HEK293T (cell line): Measurements from ENCODE around the gene TRAPPC12.

Source experiments
- BHLHE40 ChIP-seq: fragments of 450-650 bp; IDR thresholded peaks from 2 replicates; pipeline ENCODE4 v1.6.1; 2016; ENCODE audit warnings: mild to moderate bottlenecking, moderate library complexity, borderline replicate concordance
- ELF4 ChIP-seq: fragments of 450-650 bp; IDR thresholded peaks from 2 replicates; pipeline ENCODE4 v1.6.1; 2017; ENCODE audit warnings: antibody characterized with exemption
- FOXA1 ChIP-seq: fragments of 450-650 bp; IDR thresholded peaks from 2 replicates; pipeline ENCODE4 v1.6.1; 2016; ENCODE audit warnings: mild to moderate bottlenecking
- FOXK2 ChIP-seq: fragments of 450-650 bp; IDR thresholded peaks from 2 replicates; pipeline ENCODE4 v1.6.1; 2016; ENCODE audit warnings: mild to moderate bottlenecking
- FOXM1 ChIP-seq: fragments of 450-650 bp; IDR thresholded peaks from 2 replicates; pipeline ENCODE4 v1.6.1; 2017; ENCODE audit warnings: mild to moderate bottlenecking, borderline replicate concordance
- HDGF ChIP-seq: fragments of 450-650 bp; IDR thresholded peaks from 2 replicates; pipeline ENCODE4 v1.6.1; 2017; ENCODE audit warnings: antibody characterized with exemption, borderline replicate concordance
- L3MBTL2 ChIP-seq: fragments of 450-650 bp; conservative IDR thresholded peaks from 2 replicates; pipeline ENCODE4 v1.6.1; 2016; ENCODE audit warnings: mild to moderate bottlenecking
- LEF1 ChIP-seq: fragments of 450-650 bp; IDR thresholded peaks from 2 replicates; pipeline ENCODE4 v1.6.1; 2017; ENCODE audit warnings: mild to moderate bottlenecking, borderline replicate concordance
- NFRKB ChIP-seq: fragments of 450-650 bp; IDR thresholded peaks from 2 replicates; pipeline ENCODE4 v1.6.1; 2016; ENCODE audit warnings: mild to moderate bottlenecking, moderate library complexity
- SP1 ChIP-seq: fragments of 450-650 bp; IDR thresholded peaks from 2 replicates; pipeline ENCODE4 v1.6.1; 2017
- SUZ12 ChIP-seq: fragments of 450-650 bp; IDR thresholded peaks from 2 replicates; pipeline ENCODE4 v1.6.1; 2016; ENCODE audit warnings: mild to moderate bottlenecking
- TARDBP ChIP-seq: fragments of 450-650 bp; IDR thresholded peaks from 2 replicates; pipeline ENCODE4 v1.6.1; 2016
- ZNF384 ChIP-seq: fragments of 450-650 bp; IDR thresholded peaks from 2 replicates; pipeline ENCODE4 v1.6.1; 2016
- TF ChIP-seq, protein P1 (sequence below): fragments of 450-650 bp; IDR thresholded peaks from 2 replicates; pipeline ENCODE4 v1.6.1; 2016

DNA sequence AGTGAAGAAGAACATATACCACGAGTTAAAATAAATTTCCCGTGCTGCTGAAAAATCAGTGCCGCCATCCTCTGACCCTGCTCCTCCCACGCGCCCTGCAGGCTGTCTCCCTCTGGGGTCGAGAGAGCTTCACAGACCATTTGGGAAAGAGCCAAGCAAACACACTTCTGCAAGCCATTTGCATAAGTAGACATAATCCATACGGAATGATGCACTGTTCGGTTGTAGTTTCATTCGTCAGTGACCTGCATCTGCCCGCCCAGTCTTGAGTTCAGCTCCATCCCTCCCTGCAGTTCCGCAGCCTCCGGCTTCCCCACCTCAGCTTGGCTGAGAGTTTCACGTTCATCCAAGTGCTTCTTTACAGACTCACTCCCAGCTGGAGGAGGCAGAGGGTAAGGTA is 69.6 kb downstream of the TRAPPC12 start:
- TF ChIP-seq, protein P1, sequence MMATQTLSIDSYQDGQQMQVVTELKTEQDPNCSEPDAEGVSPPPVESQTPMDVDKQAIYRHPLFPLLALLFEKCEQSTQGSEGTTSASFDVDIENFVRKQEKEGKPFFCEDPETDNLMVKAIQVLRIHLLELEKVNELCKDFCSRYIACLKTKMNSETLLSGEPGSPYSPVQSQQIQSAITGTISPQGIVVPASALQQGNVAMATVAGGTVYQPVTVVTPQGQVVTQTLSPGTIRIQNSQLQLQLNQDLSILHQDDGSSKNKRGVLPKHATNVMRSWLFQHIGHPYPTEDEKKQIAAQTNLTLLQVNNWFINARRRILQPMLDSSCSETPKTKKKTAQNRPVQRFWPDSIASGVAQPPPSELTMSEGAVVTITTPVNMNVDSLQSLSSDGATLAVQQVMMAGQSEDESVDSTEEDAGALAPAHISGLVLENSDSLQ = no peak
- no peak for TF ChIP-seq BHLHE40
- TF ChIP-seq LEF1 = no peak
- no peak for TF ChIP-seq SP1
- TF ChIP-seq ZNF384 = no peak
- no peak for TF ChIP-seq FOXM1
- no peak for TF ChIP-seq SUZ12
- no peak for TF ChIP-seq FOXK2
- TF ChIP-seq NFRKB = no peak
- TF ChIP-seq FOXA1 = no peak
- no peak for TF ChIP-seq HDGF
- no peak for TF ChIP-seq TARDBP
- no peak for TF ChIP-seq ELF4
- no peak for TF ChIP-seq L3MBTL2
